LNCAP (cell line): Measurements from ENCODE around the gene P4HA2.

ENCODE experiments used
- TF ChIP-seq, protein P1 (sequence below): fragments of 450-650 bp; IDR thresholded peaks from 2 replicates; pipeline ENCODE4 v1.5.1; 2017; ENCODE audit warnings: mild to moderate bottlenecking

P4HA2 gene

DNA sequence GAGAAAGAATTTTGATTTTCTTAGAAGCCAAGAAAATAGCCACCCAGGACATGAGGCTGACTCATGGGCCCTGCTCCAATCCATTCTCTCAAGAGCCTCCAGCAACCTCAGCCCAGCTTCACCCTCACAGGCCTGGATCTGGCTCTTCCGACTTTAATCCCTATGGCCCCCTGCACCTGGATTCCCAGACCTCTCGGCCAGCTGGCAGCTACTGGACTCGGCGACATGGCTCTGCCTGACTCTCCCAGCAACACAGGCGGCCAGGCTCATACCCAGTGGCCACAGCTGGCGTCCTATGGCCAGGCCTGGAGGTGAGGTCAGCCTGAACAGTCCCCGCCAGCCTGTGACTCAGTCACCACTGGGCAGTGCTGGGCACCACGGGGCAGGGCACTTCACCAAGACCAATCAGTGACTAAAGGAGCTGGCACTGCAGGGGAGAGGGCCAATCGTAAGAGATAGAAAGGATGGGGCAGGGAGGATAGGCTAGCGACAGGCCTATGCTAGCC lies 23.6 kb upstream of the P4HA2 start:
- TF ChIP-seq, protein P1, sequence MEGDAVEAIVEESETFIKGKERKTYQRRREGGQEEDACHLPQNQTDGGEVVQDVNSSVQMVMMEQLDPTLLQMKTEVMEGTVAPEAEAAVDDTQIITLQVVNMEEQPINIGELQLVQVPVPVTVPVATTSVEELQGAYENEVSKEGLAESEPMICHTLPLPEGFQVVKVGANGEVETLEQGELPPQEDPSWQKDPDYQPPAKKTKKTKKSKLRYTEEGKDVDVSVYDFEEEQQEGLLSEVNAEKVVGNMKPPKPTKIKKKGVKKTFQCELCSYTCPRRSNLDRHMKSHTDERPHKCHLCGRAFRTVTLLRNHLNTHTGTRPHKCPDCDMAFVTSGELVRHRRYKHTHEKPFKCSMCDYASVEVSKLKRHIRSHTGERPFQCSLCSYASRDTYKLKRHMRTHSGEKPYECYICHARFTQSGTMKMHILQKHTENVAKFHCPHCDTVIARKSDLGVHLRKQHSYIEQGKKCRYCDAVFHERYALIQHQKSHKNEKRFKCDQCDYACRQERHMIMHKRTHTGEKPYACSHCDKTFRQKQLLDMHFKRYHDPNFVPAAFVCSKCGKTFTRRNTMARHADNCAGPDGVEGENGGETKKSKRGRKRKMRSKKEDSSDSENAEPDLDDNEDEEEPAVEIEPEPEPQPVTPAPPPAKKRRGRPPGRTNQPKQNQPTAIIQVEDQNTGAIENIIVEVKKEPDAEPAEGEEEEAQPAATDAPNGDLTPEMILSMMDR: no peak

DNA sequence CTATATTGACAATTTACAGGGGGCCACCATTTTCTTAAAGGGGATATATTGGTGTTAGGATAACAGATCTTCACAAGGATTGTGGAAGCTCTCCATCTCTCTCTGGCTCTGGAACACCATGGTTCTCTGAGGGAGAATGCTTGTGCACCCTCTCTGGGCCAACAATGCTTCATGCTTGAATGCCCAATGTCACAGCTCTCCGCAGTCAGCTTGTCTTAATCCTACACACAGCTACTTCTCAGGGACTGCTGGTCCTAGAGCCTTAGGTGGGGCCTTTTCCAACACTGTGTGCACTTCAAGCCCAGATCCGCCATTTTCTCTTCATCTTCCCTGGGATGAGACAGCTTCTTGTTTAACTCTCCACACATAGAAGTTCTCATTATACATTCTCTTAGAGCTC lies 22.9 kb upstream of the P4HA2 start:
- TF ChIP-seq, protein P1: no peak

DNA sequence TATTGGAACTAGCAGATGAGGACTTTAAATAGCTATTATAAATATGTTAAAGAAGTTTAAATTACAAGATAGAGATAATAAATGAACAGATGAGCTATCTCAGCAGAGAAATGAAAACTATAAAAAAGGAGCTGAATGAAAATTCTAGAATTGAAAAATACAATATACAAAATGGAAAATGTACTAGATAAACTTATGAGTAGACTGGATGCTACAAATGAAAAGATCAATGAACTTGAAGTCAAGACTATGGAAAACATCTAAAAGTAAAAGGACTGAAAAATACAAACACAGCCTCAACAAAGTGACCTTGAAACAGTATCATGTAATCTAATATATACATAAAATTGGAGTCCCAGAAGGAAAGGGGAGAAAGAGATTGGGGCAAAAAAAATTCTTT lies 19.2 kb upstream of the P4HA2 start:
- TF ChIP-seq, protein P1: no peak

DNA sequence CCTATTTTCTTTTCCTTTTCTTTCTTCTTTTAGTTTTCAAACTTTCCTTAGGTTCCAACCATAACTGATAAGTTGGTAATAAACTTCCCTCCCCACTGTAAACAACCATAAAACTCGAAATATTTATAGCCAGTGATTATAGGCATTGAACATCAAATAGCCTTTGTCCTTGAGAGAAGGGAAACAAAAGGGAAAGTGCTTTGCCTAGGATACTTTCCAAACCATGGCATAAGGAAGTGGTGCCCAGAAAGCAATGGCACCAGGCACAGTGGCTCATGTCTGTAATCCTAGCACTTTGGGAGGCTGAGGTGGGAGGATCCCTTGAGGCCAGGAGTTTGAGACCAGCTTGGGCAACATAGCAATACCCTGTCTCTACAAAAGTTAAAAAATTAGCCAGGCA lies 17.9 kb upstream of the P4HA2 start:
- TF ChIP-seq, protein P1: no peak

DNA sequence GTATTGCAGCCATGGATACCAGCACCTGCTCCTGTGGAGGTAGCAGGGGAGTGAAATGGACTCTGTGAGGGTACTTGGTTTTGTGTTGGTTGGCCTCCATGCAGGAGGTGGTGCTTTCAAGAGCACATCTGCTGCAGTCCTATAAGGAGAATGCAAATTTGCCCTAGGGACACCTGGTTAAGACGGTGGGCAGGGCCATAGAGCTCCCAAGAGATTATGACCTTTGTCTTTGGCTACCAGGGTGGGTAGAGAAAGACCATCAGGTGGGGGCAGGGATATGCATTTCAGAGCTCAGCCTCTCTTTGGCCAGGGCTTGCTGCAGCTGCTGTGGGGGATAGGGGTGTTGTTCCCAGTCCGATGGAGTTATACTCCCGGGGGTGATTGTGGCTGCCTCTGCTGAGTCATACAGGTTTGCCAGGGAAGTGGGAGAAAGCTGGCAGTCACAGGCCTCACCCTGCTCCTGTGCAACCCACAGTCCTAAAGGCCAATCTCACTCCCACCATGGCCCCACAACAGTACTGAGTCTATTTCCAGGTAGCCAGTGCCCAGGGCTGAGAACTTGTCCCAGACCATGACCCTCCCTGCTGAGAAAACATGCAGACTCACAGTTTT lies 15.8 kb upstream of the P4HA2 start:
- TF ChIP-seq, protein P1: no peak

DNA sequence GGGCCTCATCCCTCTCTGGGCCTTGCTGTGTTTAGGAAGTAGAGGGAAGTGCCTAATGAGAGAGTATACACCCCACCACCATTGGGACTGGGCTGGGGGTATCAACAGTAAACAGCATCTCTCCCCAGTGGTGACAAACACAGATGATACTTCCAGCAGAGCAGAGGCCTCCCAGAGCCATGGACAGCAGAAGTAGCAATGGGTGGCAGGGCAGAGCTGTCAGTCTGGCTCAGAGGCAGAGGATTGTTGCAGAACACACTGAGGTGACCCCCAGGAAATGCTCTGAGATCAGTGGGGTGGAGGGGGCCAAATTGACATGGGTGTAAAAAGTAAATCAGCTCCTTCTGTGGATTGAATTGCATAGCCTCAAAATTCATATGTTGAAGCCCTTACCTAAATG lies 12.1 kb upstream of the P4HA2 start:
- TF ChIP-seq, protein P1: no peak

DNA sequence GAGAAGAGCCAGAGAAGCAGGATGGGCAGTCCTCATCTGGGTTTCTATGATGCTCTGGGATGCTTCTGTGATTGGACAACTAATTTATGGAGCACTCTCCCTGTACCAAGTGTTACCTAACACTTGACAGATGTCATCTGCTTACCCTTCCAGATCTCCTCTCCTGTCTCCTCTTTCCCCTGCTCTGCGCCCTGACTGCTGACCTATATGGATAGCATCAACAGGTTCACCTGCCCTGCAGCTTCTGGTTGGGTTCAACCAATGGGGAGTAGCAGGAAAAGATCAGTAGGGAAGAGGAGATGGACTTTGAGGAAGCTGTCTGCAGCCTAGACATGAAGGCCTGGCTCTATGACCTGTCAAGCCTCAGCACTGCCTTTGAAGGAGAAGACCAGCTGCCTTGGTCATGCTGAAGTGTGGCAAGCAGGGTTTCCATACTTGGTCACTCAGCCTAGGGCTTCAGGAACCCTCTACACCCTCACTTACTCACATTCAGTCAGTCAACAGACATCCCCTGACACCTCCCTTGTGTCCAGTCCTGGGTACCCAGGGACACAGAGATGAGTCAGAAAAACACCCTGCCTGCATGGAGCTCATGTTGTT lies 11.3 kb upstream of the P4HA2 start:
- TF ChIP-seq, protein P1: no peak
